HepG2 (cell line): ENCODE data around the gene BHLHE23. TPM values are rescaled to one million over a fixed set of nuclear protein-coding genes. Genes with fewer than 3 reads are reported as not detected.
A peak's percentile ranks its signal among the peaks of the same experiment; 100 is the strongest.

ENCODE experiments used
- ATAC-seq: fragments of 200-7000 bp; cut with Tn5 transposase; 3 replicates; pipeline ENCODE4 v1.9.1; 2020; ENCODE audit warnings: mild to moderate bottlenecking, moderate library complexity
- BruUV-seq: library from RNA; stranded (reverse); fragments of 400-500 nt; replicated peaks from 2 replicates; lab custom pipeline; 2021; lab: Mats Ljungman, UMichigan
- CTCF ChIA-PET: fragments of 300-600 bp; formaldehyde crosslinking; extraction: SDS; loops from one replicate; lab custom pipeline; 2021; ENCODE audit warnings: low total read pairs, inconsistent platforms, low intra/inter-chr PET ratio; lab: Yijun Ruan, JAX
- POLR2A ChIA-PET: fragments of 350-600 bp; sonication (Branson Sonifier 250); formaldehyde crosslinking; loops from one replicate; lab custom pipeline; 2020; ENCODE audit warnings: antibody characterized with exemption, inconsistent platforms; lab: Yijun Ruan, JAX
- DNase-seq: peaks from one replicate; pipeline ENCODE4 v3.0.0-alpha.2; 2015; ENCODE audit warnings: low spot score
- FAIRE-seq: peaks from 3 replicates; lab custom pipeline; 2011; peaks lifted over from hg19 to GRCh38; lab: Jason Lieb, UNC
- H2AFZ ChIP-seq: one replicate; pipeline ENCODE4 v1.6.1; 2011; ENCODE audit warnings: low read length, inconsistent platforms
- H3K27ac ChIP-seq: fragments of 300-600 bp; 3 replicates; pipeline ENCODE4 v1.8.0; 2011; ENCODE audit warnings: mixed run types, mild to moderate bottlenecking, mixed read lengths, low read length, inconsistent platforms; ENCODE audit not compliant: insufficient read depth; ENCODE audit errors: extremely low read length
- H3K27me3 ChIP-seq, 2 experiments: fragments of 200-600 bp in 1 of 2; 2 replicates in 1 of 2; 3 replicates in 1 of 2; pipeline versions ENCODE4 v1.6.0 to v1.8.0; 2011; ENCODE audit warnings: low read length in 2 of 2, mild to moderate bottlenecking in 2 of 2, moderate library complexity in 2 of 2, inconsistent platforms in 1 of 2; ENCODE audit not compliant: insufficient read depth in 2 of 2, control insufficient read depth in 1 of 2
- H3K36me3 ChIP-seq, 2 experiments: fragments of 200-600 bp in 1 of 2; replicated peaks in 1 of 2; 2 replicates in 1 of 2; 3 replicates in 1 of 2; pipeline versions ENCODE4 v1.5.1 to v1.8.0; 2011; ENCODE audit warnings: low read length in 2 of 2, inconsistent platforms in 1 of 2; ENCODE audit not compliant: insufficient read depth in 2 of 2, control insufficient read depth in 1 of 2
- H3K4me1 ChIP-seq: 2 replicates; pipeline ENCODE4 v1.5.1; 2012; ENCODE audit warnings: low read length, inconsistent platforms; ENCODE audit not compliant: insufficient read depth
- H3K4me2 ChIP-seq: 2 replicates; pipeline ENCODE4 v1.6.0; 2011; ENCODE audit warnings: low read depth, low read length, inconsistent platforms
- H3K4me3 ChIP-seq, 3 experiments: fragments of 200-600 bp in 1 of 3; sonication (generic), shearing (Covaris generic) in 1 of 3; replicated peaks in 1 of 3; 2 replicates each; pipeline ENCODE4 v1.5.1; 2011 to 2016; ENCODE audit warnings: low read length in 3 of 3, inconsistent platforms in 2 of 3, low read depth in 2 of 3, mild to moderate bottlenecking in 2 of 3, control low read depth in 1 of 3, mixed read lengths in 1 of 3; ENCODE audit not compliant: insufficient read depth in 1 of 3
- H3K79me2 ChIP-seq: one replicate; pipeline ENCODE4 v1.6.1; 2011; ENCODE audit warnings: low read length, inconsistent platforms; ENCODE audit not compliant: insufficient read depth
- H3K9ac ChIP-seq: 2 replicates; pipeline ENCODE4 v1.6.0; 2011; ENCODE audit warnings: mild to moderate bottlenecking, low read depth, low read length, inconsistent platforms; ENCODE audit not compliant: insufficient read depth
- H3K9me3 ChIP-seq: 2 replicates; pipeline ENCODE4 v1.5.1; 2012; ENCODE audit warnings: mild to moderate bottlenecking, low read length
- H4K20me1 ChIP-seq: 2 replicates; pipeline ENCODE4 v1.6.0; 2011; ENCODE audit warnings: inconsistent platforms, mild to moderate bottlenecking, low read length, moderate library complexity; ENCODE audit not compliant: insufficient read depth
- EZH2 ChIP-seq: conservative IDR thresholded peaks from 2 replicates; pipeline ENCODE4 v1.6.1; 2012; ENCODE audit warnings: mild to moderate bottlenecking, low read depth, low read length, moderate library complexity
- MTF2 ChIP-seq: sonication (generic); formaldehyde crosslinking; IDR thresholded peaks from 2 replicates; pipeline ENCODE4 v1.5.0; 2020; ENCODE audit warnings: missing genetic modification reagents, borderline replicate concordance
- NR3C1 ChIP-seq: sonication (generic); formaldehyde crosslinking; IDR thresholded peaks from 2 replicates; pipeline ENCODE4 v1.4.0; 2020; ENCODE audit warnings: missing genetic modification reagents
- WGBS: methylation state at CpG from one replicate; pipeline ENCODE4 v1.1.6; 2017; ENCODE audit warnings: low lambda C conversion rate; 5-methylcytosine and 5-hydroxymethylcytosine counted together
- in situ Hi-C: cut with HindIII; loops from 2 replicates; pipeline ENCODE4 v1.10.0; 2017; ENCODE audit warnings: low pct_unique_long_range_greater_than_20kb; ENCODE audit not compliant: extremely low pct_ligation_motif_present
- intact Hi-C: fragments of 100-400 bp; cut with micrococcal nuclease; formaldehyde crosslinking; loops from one replicate; pipeline ENCODE4 v1.10.0; 2022; ENCODE audit not compliant: unreplicated experiment
- polyA plus RNA-seq, 8 experiments: library from polyadenylated mRNA; depleted of rRNA in 3 of 8; stranded (reverse) in 7 of 8; unstranded in 1 of 8; fragments of >200 nt; fragmentation: Illumina TruSeq in 4 of 8; extraction: Trizol in 4 of 8; gene quantifications; 2 replicates each; pipeline versions ENCODE4 v1.2.1 to v1.2.3, GENCODE V29; 2011 to 2016; ENCODE audit warnings: low read depth in 4 of 8, missing spikeins in 1 of 8, mixed read lengths in 1 of 8; ENCODE audit not compliant: insufficient read depth in 1 of 8
- total RNA-seq, 5 experiments: library from RNA; depleted of rRNA; stranded (reverse); fragments of >200 nt; fragmentation: Illumina TruSeq; extraction: Trizol; gene quantifications; 2 replicates each; pipeline ENCODE4 v1.2.3, GENCODE V29; 2016; ENCODE audit warnings: low read depth in 1 of 5
- TF ChIP-seq, protein P1 (sequence below): sonication (generic); formaldehyde crosslinking; IDR thresholded peaks from 2 replicates; pipeline ENCODE4 v1.4.0; 2020; ENCODE audit warnings: missing genetic modification reagents, mild to moderate bottlenecking, borderline replicate concordance

Gene BHLHE23
- total and polyA plus RNA-seq, 2 of the 13 experiments (the other 11 are each of a cell fraction or from before 2014, with no cell fraction given): not detected

DNA sequence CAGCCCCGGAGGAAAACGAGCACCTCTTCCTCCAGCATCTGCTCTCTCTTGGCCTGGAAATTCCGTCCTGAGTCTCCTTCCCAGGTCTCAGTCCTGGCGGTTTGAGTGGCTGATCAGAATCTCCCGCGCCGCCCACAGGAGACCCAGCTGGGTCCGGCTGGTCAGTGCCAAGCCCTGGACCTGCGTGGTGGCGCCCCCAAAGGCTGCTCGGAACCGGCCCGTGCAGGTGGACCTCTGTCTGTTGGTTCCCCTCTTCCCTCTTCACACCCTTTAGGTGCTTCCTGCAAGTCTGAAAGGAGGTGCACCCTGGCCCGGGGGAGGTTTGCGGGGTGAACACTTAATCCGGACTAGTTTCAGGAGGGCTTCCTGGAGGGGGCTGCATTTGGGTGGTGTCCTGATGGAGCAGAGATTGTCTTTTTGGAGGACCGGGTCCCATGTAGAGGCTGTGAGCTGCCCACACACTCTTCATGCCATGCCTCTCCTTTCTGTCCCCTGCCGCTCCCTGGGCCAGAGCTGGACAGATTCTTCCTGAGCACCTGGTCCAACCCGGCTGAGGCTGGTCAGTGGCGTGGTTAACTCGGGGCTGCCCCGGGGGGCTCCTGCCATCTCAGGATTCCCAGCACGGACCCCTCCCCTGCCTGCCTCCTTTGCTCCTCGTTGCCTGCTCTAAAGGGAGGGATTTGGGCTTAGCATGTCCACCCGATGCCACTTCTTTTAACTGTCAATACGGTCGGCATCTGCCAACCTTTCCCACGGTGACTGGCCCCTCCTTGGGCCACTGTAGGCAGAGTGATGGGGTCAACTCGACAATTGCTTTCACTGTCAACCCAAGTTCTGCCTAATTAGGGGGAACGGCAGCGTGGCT, 16.5 kb upstream of the BHLHE23 start:
- intact Hi-C loops (no loop called here), in situ Hi-C loops (no loop called here)
- Histone ChIP-seq H3K9me3 (no peaks in the 10 kb centered on the region), H2AFZ (no peak overlapping the region), H3K4me3 (no peak overlapping the region), H3K27me3 (peaks cover 55 to 94% of the 10 kb centered on the region in 2 experiments), H3K36me3 (no peaks in the 10 kb centered on the region), H3K4me2 (no peak overlapping the region), H4K20me1 (no peaks in the 10 kb centered on the region; the same call in 1 of the 2 replicates), H3K9ac (no peak overlapping the region), H3K79me2 (no peaks in the 10 kb centered on the region), H3K4me1 (no peaks in the 10 kb centered on the region), H3K27ac (no peak overlapping the region)
- WGBS: 29% methylated on average over 31 of the region's 31 CpGs
- ChIA-PET POLR2A (no interaction called here), CTCF (no interaction called here)
- 0 out of 2 replicates have a peak, but pooled peaks have one; percentile 8 for TF ChIP-seq EZH2
- TF ChIP-seq, protein P1, sequence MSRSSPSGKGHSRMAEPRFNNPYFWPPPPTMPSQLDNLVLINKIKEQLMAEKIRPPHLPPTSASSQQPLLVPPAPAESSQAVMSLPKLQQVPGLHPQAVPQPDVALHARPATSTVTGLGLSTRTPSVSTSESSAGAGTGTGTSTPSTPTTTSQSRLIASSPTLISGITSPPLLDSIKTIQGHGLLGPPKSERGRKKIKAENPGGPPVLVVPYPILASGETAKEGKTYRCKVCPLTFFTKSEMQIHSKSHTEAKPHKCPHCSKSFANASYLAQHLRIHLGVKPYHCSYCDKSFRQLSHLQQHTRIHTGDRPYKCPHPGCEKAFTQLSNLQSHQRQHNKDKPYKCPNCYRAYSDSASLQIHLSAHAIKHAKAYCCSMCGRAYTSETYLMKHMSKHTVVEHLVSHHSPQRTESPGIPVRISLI (CRISPR knock-in tag): no peak
- ATAC-seq (no peak), DNase-seq (no peak), FAIRE-seq (no peak)
- BruUV-seq: no TSS peak

DNA sequence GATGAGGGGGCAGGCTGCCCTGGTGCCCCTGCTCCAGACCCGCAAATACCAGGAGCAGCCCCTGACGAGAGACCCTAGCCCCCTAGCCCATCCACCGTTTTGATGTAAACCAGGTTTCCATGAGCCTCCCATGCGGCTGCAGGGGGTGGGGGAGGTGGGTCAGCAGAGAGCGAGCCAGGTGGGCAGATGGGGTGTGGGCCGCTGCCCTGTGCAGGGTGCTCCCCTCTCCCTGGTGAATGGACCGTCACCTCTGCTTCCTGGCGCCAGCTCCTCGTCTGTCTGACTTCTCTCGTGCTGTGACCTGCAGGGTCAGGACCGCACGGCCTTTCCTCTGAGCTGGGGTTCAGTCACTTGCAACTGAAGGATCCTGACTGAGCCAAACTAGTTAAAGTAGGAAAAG, 15.7 kb upstream of the BHLHE23 start:
- no peaks in the 10 kb centered on the region for H3K4me1 ChIP-seq
- H3K4me2 ChIP-seq: no peak overlapping the region
- TF ChIP-seq MTF2 (0 out of 2 replicates have a peak, but pooled peaks have one; percentile 47), NR3C1 (no peak), EZH2 (peak; percentile 44)
- peaks cover 58 to 96% of the 10 kb centered on the region in 2 experiments for H3K27me3 ChIP-seq
- no peaks in the 10 kb centered on the region for H3K79me2 ChIP-seq
- in situ Hi-C loops: no loop called here
- no peak overlapping the region for H3K4me3 ChIP-seq
- no peaks in the 10 kb centered on the region for H3K36me3 ChIP-seq
- intact Hi-C loops: no loop called here
- no peaks in the 10 kb centered on the region; the same call in 1 of the 2 replicates for H4K20me1 ChIP-seq
- FAIRE-seq: no peak
- WGBS: 11% methylated on average over 8 of the region's 12 CpGs
- no peak overlapping the region for H2AFZ ChIP-seq
- H3K27ac ChIP-seq: no peak overlapping the region
- POLR2A ChIA-PET: no interaction called here
- no TSS peak for BruUV-seq
- H3K9ac ChIP-seq: no peak overlapping the region
- DNase-seq: no peak
- CTCF ChIA-PET: no interaction called here
- H3K9me3 ChIP-seq: no peaks in the 10 kb centered on the region
- ATAC-seq: no peak
